K562 (cell line): ENCODE data around the gene ARHGAP4. TPM values are rescaled to one million over a fixed set of nuclear protein-coding genes. Genes with fewer than 3 reads are reported as not detected.

ENCODE experiments used
- FUS ChIP-seq: fragments of 200-400 bp; formaldehyde crosslinking; optimal IDR thresholded peaks from 2 replicates; pipeline ENCODE3; 2017; ENCODE audit warnings: low read depth, low read length
- GATA2 ChIP-seq: sonication (generic); formaldehyde crosslinking; IDR thresholded peaks from 2 replicates; pipeline ENCODE4 v1.4.0; 2020; ENCODE audit warnings: mild to moderate bottlenecking, missing genetic modification reagents
- HDAC6 ChIP-seq: IDR thresholded peaks from 2 replicates; pipeline ENCODE4 v1.6.1; 2012; ENCODE audit warnings: low read depth, mild to moderate bottlenecking, control low read depth, inconsistent platforms, low read length, moderate library complexity
- HOMEZ ChIP-seq: fragments of 250-450 bp; sonication (Bioruptor Pico); IDR thresholded peaks from 2 replicates; pipeline ENCODE4 v1.4.0; 2020; ENCODE audit warnings: mild to moderate bottlenecking, moderate library complexity
- KAT2B ChIP-seq: IDR thresholded peaks from one replicate; pipeline ENCODE4 v1.6.1; 2012; ENCODE audit warnings: low read depth, mild to moderate bottlenecking, control low read depth, inconsistent platforms, low read length, moderate library complexity
- MEF2D ChIP-seq: conservative IDR thresholded peaks from 2 replicates; pipeline ENCODE4 v1.6.1; 2016; ENCODE audit warnings: low read depth, missing genetic modification characterization, missing compliant biosample characterization
- MXI1 ChIP-seq: IDR thresholded peaks from 2 replicates; pipeline ENCODE4 v1.6.1; 2011; ENCODE audit warnings: low read depth, mild to moderate bottlenecking, improper control_type of control experiment, low read length
- NFRKB ChIP-seq: fragments of 450-650 bp; IDR thresholded peaks from 2 replicates; pipeline ENCODE4 v1.6.1; 2016; ENCODE audit warnings: low read depth
- NR2F6 ChIP-seq: fragments of 450-650 bp; formaldehyde crosslinking; IDR thresholded peaks from 2 replicates; pipeline ENCODE4 v1.4.0; 2020; ENCODE audit warnings: mild to moderate bottlenecking
- RBM17 ChIP-seq: fragments of 200-400 bp; formaldehyde crosslinking; IDR thresholded peaks from 2 replicates; pipeline ENCODE4 v1.6.1; 2017; ENCODE audit warnings: low read depth, mild to moderate bottlenecking, low read length, borderline replicate concordance
- SMAD1 ChIP-seq: fragments of 150-350 bp; IDR thresholded peaks from 2 replicates; pipeline ENCODE4 v1.6.1; 2014; ENCODE audit warnings: low read length, low read depth; ENCODE audit not compliant: partially characterized antibody
- TARDBP ChIP-seq: fragments of 450-650 bp; IDR thresholded peaks from 2 replicates; pipeline ENCODE4 v1.6.1; 2016
- TCF7 ChIP-seq: sonication (generic); IDR thresholded peaks from 2 replicates; pipeline ENCODE4 v1.6.1; 2016; ENCODE audit warnings: antibody characterized with exemption, borderline replicate concordance
- ZC3H11A ChIP-seq: IDR thresholded peaks from 2 replicates; pipeline ENCODE4 v1.6.1; 2012; ENCODE audit warnings: low read depth, low read length, improper control_type of control experiment
- ZNF12 ChIP-seq: sonication (generic); formaldehyde crosslinking; IDR thresholded peaks from 2 replicates; pipeline ENCODE4 v1.4.0; 2020; ENCODE audit warnings: mild to moderate bottlenecking, missing genetic modification reagents
- ZNF174 ChIP-seq: fragments of 250-450 bp; sonication (Bioruptor Pico); IDR thresholded peaks from 2 replicates; pipeline ENCODE4 v1.4.0; 2020; ENCODE audit warnings: mild to moderate bottlenecking
- ZNF316 ChIP-seq: fragments of 450-650 bp; IDR thresholded peaks from 2 replicates; pipeline ENCODE4 v1.6.1; 2016
- ZNF589 ChIP-seq: fragments of 200-800 bp; sonication (Bioruptor generic); IDR thresholded peaks from 2 replicates; pipeline ENCODE4 v1.6.1; 2016; ENCODE audit warnings: low read depth, missing genetic modification characterization, missing compliant biosample characterization
- ZSCAN29 ChIP-seq: fragments of 450-650 bp; IDR thresholded peaks from 2 replicates; pipeline ENCODE4 v1.6.1; 2017
- ZZZ3 ChIP-seq: fragments of 450-650 bp; IDR thresholded peaks from 2 replicates; pipeline ENCODE4 v1.6.1; 2016; ENCODE audit warnings: antibody characterized with exemption, mild to moderate bottlenecking, moderate library complexity
- polyA plus RNA-seq, 8 experiments: library from polyadenylated mRNA; depleted of rRNA in 4 of 8; stranded (reverse) in 5 of 8; unstranded in 3 of 8; fragments of >200 nt; fragmentation: Nextera tagmentation in 2 of 8; fragmentation: Illumina TruSeq in 1 of 8; extraction: Ambion mirVana in 2 of 8; extraction: Trizol in 1 of 8; gene quantifications; 2 replicates each; pipeline versions ENCODE4 v1.2.1 to v1.2.3, GENCODE V29; 2011 to 2014; ENCODE audit warnings: inconsistent platforms in 1 of 8, missing spikeins in 1 of 8
- total RNA-seq, 7 experiments: library from RNA; depleted of rRNA in 6 of 7; stranded (reverse); fragments of >200 nt in 6 of 7; fragmentation: Illumina TruSeq in 2 of 7; extraction: Trizol in 2 of 7; gene quantifications; 2 replicates each; pipeline versions ENCODE4 v1.2.1 to v1.2.3, GENCODE V29; 2011 to 2021; ENCODE audit warnings: low replicate concordance in 1 of 7
- TF ChIP-seq, protein P1 (sequence below): sonication (generic); formaldehyde crosslinking; IDR thresholded peaks from 2 replicates; pipeline ENCODE4 v1.8.0; 2022; ENCODE audit warnings: mild to moderate bottlenecking, missing genetic modification reagents
- TF ChIP-seq, protein P2 (sequence below): fragments of 450-650 bp; IDR thresholded peaks from 2 replicates; pipeline ENCODE4 v1.6.1; 2018; ENCODE audit not compliant: partially characterized antibody
- TF ChIP-seq, protein P3 (sequence below): sonication (generic); formaldehyde crosslinking; IDR thresholded peaks from 2 replicates; pipeline ENCODE4 v1.8.0; 2022; ENCODE audit warnings: mild to moderate bottlenecking, missing genetic modification reagents, borderline replicate concordance

ARHGAP4 gene
- total and polyA plus RNA-seq, 9 of the 15 experiments (the other 6 are each of a cell fraction or from before 2014, with no cell fraction given), result 0.30 to 81.8 (median 13.5) TPM

GRCh38 chrX:153953342-153953830 lies 27.3 kb upstream of the ARHGAP4 start (continued):
- no peak for TF ChIP-seq HOMEZ (CRISPR knock-in tag)
- no peak for TF ChIP-seq ZC3H11A
- TF ChIP-seq ZSCAN29, result no peak
- TF ChIP-seq ZZZ3, result no peak
- TF ChIP-seq MXI1, result no peak
- TF ChIP-seq NFRKB, result no peak
- TF ChIP-seq ZNF174 (CRISPR knock-in tag), result no peak
- no peak for TF ChIP-seq TARDBP
- TF ChIP-seq, protein P1, sequence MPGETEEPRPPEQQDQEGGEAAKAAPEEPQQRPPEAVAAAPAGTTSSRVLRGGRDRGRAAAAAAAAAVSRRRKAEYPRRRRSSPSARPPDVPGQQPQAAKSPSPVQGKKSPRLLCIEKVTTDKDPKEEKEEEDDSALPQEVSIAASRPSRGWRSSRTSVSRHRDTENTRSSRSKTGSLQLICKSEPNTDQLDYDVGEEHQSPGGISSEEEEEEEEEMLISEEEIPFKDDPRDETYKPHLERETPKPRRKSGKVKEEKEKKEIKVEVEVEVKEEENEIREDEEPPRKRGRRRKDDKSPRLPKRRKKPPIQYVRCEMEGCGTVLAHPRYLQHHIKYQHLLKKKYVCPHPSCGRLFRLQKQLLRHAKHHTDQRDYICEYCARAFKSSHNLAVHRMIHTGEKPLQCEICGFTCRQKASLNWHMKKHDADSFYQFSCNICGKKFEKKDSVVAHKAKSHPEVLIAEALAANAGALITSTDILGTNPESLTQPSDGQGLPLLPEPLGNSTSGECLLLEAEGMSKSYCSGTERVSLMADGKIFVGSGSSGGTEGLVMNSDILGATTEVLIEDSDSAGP (CRISPR knock-in tag), result peak; percentile 50; the same call in 1 of the 2 replicates
- TF ChIP-seq, protein P2, sequence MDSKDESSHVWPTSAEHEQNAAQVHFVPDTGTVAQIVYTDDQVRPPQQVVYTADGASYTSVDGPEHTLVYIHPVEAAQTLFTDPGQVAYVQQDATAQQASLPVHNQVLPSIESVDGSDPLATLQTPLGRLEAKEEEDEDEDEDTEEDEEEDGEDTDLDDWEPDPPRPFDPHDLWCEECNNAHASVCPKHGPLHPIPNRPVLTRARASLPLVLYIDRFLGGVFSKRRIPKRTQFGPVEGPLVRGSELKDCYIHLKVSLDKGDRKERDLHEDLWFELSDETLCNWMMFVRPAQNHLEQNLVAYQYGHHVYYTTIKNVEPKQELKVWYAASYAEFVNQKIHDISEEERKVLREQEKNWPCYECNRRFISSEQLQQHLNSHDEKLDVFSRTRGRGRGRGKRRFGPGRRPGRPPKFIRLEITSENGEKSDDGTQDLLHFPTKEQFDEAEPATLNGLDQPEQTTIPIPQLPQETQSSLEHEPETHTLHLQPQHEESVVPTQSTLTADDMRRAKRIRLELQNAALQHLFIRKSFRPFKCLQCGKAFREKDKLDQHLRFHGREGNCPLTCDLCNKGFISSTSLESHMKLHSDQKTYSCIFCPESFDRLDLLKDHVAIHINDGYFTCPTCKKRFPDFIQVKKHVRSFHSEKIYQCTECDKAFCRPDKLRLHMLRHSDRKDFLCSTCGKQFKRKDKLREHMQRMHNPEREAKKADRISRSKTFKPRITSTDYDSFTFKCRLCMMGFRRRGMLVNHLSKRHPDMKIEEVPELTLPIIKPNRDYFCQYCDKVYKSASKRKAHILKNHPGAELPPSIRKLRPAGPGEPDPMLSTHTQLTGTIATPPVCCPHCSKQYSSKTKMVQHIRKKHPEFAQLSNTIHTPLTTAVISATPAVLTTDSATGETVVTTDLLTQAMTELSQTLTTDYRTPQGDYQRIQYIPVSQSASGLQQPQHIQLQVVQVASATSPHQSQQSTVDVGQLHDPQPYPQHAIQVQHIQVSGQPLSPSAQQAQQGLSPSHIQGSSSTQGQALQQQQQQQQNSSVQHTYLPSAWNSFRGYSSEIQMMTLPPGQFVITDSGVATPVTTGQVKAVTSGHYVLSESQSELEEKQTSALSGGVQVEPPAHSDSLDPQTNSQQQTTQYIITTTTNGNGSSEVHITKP, result peak; percentile 15
- TF ChIP-seq ZNF12 (CRISPR knock-in tag), result no peak
- TF ChIP-seq NR2F6 (CRISPR knock-in tag), result no peak
- TF ChIP-seq GATA2 (CRISPR knock-in tag), result no peak
- TF ChIP-seq ZNF316, result no peak
- TF ChIP-seq HDAC6, result no peak
- no peak for TF ChIP-seq MEF2D
- TF ChIP-seq KAT2B, result no peak
- no peak for TF ChIP-seq TCF7
- no peak for TF ChIP-seq SMAD1
- TF ChIP-seq, protein P3, sequence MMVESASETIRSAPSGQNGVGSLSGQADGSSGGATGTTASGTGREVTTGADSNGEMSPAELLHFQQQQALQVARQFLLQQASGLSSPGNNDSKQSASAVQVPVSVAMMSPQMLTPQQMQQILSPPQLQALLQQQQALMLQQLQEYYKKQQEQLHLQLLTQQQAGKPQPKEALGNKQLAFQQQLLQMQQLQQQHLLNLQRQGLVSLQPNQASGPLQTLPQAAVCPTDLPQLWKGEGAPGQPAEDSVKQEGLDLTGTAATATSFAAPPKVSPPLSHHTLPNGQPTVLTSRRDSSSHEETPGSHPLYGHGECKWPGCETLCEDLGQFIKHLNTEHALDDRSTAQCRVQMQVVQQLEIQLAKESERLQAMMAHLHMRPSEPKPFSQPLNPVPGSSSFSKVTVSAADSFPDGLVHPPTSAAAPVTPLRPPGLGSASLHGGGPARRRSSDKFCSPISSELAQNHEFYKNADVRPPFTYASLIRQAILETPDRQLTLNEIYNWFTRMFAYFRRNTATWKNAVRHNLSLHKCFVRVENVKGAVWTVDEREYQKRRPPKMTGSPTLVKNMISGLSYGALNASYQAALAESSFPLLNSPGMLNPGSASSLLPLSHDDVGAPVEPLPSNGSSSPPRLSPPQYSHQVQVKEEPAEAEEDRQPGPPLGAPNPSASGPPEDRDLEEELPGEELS (CRISPR knock-in tag), result no peak
- TF ChIP-seq FUS, result no peak
- no peak for TF ChIP-seq ZNF589 (CRISPR knock-in tag)
- TF ChIP-seq RBM17, result no peak
